H1 (cell line): ENCODE data around the gene LTB. TPM values are rescaled to one million over a fixed set of nuclear protein-coding genes. Genes with fewer than 3 reads are reported as not detected.

Experiments
- CTCF ChIA-PET: fragments of 300-600 bp; sonication (Branson Sonifier 250); formaldehyde crosslinking; loops from one replicate; lab custom pipeline; 2021; ENCODE audit not compliant: partially characterized antibody; lab: Charles Lee
- POLR2A ChIA-PET: fragments of 300-600 bp; sonication (Branson Sonifier 250); formaldehyde crosslinking; loops from one replicate; lab custom pipeline; 2021; ENCODE audit warnings: inconsistent platforms; ENCODE audit not compliant: partially characterized antibody; lab: Charles Lee
- DNase-seq, 2 experiments: peaks; one replicate each; pipeline versions ENCODE4 v3.0.0 to v3.0.0-alpha.2; 2010 to 2022; ENCODE audit warnings: low spot score in 2 of 2, low read depth in 1 of 2, mixed read lengths in 1 of 2
- FAIRE-seq: peaks from 2 replicates; lab custom pipeline; 2011; peaks lifted over from hg19 to GRCh38; lab: Jason Lieb, UNC
- H2AFZ ChIP-seq: 2 replicates; pipeline ENCODE4 v1.8.1; 2012; ENCODE audit warnings: low read length, inconsistent platforms
- H2AK5ac ChIP-seq: 2 replicates; pipeline ENCODE4 v1.6.1; 2013; ENCODE audit warnings: low read depth, low read length
- H2BK120ac ChIP-seq: replicated peaks from 2 replicates; pipeline ENCODE3; 2013; ENCODE audit warnings: low read depth, low read length, inconsistent platforms
- H2BK12ac ChIP-seq: 2 replicates; pipeline ENCODE4 v1.6.1; 2013; ENCODE audit warnings: low read depth, low read length
- H2BK15ac ChIP-seq: 2 replicates; pipeline ENCODE4 v1.6.1; 2013; ENCODE audit warnings: low read length
- H2BK20ac ChIP-seq: 2 replicates; pipeline ENCODE4 v1.6.1; 2013; ENCODE audit warnings: low read length
- H2BK5ac ChIP-seq: 2 replicates; pipeline ENCODE4 v1.6.1; 2013; ENCODE audit warnings: low read depth, low read length
- H3K14ac ChIP-seq: 2 replicates; pipeline ENCODE4 v1.6.1; 2013; ENCODE audit warnings: inconsistent platforms; ENCODE audit not compliant: insufficient read length
- H3K18ac ChIP-seq: 2 replicates; pipeline ENCODE4 v1.6.1; 2013; ENCODE audit warnings: low read length; ENCODE audit errors: extremely low read depth
- H3K23ac ChIP-seq: 2 replicates; pipeline ENCODE4 v1.6.1; 2013; ENCODE audit warnings: inconsistent platforms; ENCODE audit not compliant: insufficient read length
- H3K23me2 ChIP-seq: 2 replicates; pipeline ENCODE4 v1.6.1; 2013; ENCODE audit warnings: low read depth, low read length
- H3K27ac ChIP-seq: 2 replicates; pipeline ENCODE4 v1.6.1; 2011; ENCODE audit warnings: low read depth, low read length, inconsistent platforms
- H3K27me3 ChIP-seq, 4 experiments: replicated peaks in 1 of 4; 1 replicate in 1 of 4; 2 replicates in 3 of 4; pipeline versions ENCODE4 v1.6.1 to v1.8.1; 2011 to 2013; ENCODE audit warnings: low read length in 3 of 4, mild to moderate bottlenecking in 3 of 4, inconsistent platforms in 2 of 4, mixed read lengths in 2 of 4, moderate library complexity in 1 of 4; ENCODE audit not compliant: control insufficient read depth in 3 of 4, insufficient read depth in 3 of 4; ENCODE audit errors: extremely low read depth in 1 of 4
- H3K36me3 ChIP-seq, 4 experiments: 2 replicates each; pipeline versions ENCODE4 v1.6.1 to v1.8.1; 2011 to 2013; ENCODE audit warnings: mild to moderate bottlenecking in 4 of 4, low read length in 3 of 4, moderate library complexity in 2 of 4, control low read depth in 1 of 4, inconsistent platforms in 1 of 4; ENCODE audit not compliant: insufficient read depth in 4 of 4, control insufficient read depth in 2 of 4
- H3K4ac ChIP-seq: replicated peaks from 2 replicates; pipeline ENCODE3; 2013; ENCODE audit warnings: low read length, low read depth, mixed read lengths, inconsistent platforms; ENCODE audit not compliant: insufficient read length
- H3K4me1 ChIP-seq, 4 experiments: replicated peaks in 1 of 4; 1 replicate in 1 of 4; 2 replicates in 3 of 4; pipeline versions ENCODE4 v1.6.1 to v1.8.1; 2011 to 2013; ENCODE audit warnings: low read length in 3 of 4, inconsistent platforms in 2 of 4, mixed read lengths in 1 of 4; ENCODE audit not compliant: insufficient read depth in 4 of 4, control insufficient read depth in 3 of 4
- H3K4me2 ChIP-seq, 2 experiments: 2 replicates each; pipeline versions ENCODE4 v1.6.1 to v1.8.1; 2011 to 2013; ENCODE audit warnings: low read depth in 2 of 2, low read length in 2 of 2, control low read depth in 1 of 2, inconsistent platforms in 1 of 2, mild to moderate bottlenecking in 1 of 2; ENCODE audit not compliant: insufficient read depth in 1 of 2
- H3K4me3 ChIP-seq, 4 experiments: fragments of 200-600, 300-600 bp in 1 of 4; sonication (generic), shearing (Covaris generic), sonication (Bioruptor Twin) in 1 of 4; 2 replicates each; pipeline versions ENCODE4 v1.5.1 to v1.8.1; 2011 to 2016; ENCODE audit warnings: low read length in 4 of 4, low read depth in 3 of 4, control low read depth in 2 of 4, inconsistent platforms in 2 of 4, mild to moderate bottlenecking in 2 of 4, mixed read lengths in 1 of 4, moderate library complexity in 1 of 4; ENCODE audit not compliant: insufficient read depth in 2 of 4; ENCODE audit errors: extremely low read depth in 1 of 4
- H3K56ac ChIP-seq: replicated peaks from 2 replicates; pipeline ENCODE3; 2013; ENCODE audit warnings: low read depth, mild to moderate bottlenecking, mixed read lengths, low read length, inconsistent platforms; ENCODE audit not compliant: insufficient read length
- H3K79me1 ChIP-seq: 2 replicates; pipeline ENCODE4 v1.6.1; 2013; ENCODE audit warnings: low read depth, low read length, control low read depth
- H3K79me2 ChIP-seq, 2 experiments: 2 replicates each; pipeline versions ENCODE4 v1.6.1 to v1.8.1; 2012 to 2013; ENCODE audit warnings: low read length in 2 of 2, mild to moderate bottlenecking in 2 of 2, inconsistent platforms in 1 of 2; ENCODE audit not compliant: insufficient read depth in 2 of 2, control insufficient read depth in 1 of 2
- H3K9ac ChIP-seq, 4 experiments: replicated peaks in 1 of 4; 1 replicate in 1 of 4; 2 replicates in 3 of 4; pipeline versions ENCODE4 v1.6.1 to v1.8.1; 2011 to 2013; ENCODE audit warnings: low read depth in 3 of 4, low read length in 3 of 4, control low read depth in 2 of 4, mild to moderate bottlenecking in 2 of 4, moderate library complexity in 2 of 4, inconsistent platforms in 1 of 4; ENCODE audit errors: extremely low read depth in 1 of 4
- H3K9me3 ChIP-seq, 2 experiments: 2 replicates each; pipeline versions ENCODE4 v1.6.1 to v1.8.1; 2012 to 2013; ENCODE audit warnings: mild to moderate bottlenecking in 2 of 2, moderate library complexity in 2 of 2, control low read depth in 1 of 2, inconsistent platforms in 1 of 2, low read depth in 1 of 2, low read length in 1 of 2, mixed read lengths in 1 of 2; ENCODE audit not compliant: insufficient read depth in 2 of 2
- H4K20me1 ChIP-seq, 2 experiments: replicated peaks in 1 of 2; 2 replicates each; pipeline versions ENCODE3 to v1.8.1; 2011 to 2013; ENCODE audit warnings: inconsistent platforms in 2 of 2, low read length in 2 of 2, mild to moderate bottlenecking in 1 of 2; ENCODE audit not compliant: insufficient read depth in 2 of 2, control insufficient read depth in 1 of 2
- H4K5ac ChIP-seq: 2 replicates; pipeline ENCODE4 v1.6.1; 2013; ENCODE audit warnings: low read length, low read depth, mixed read lengths, inconsistent platforms; ENCODE audit not compliant: insufficient read length
- H4K8ac ChIP-seq: 2 replicates; pipeline ENCODE4 v1.8.0; 2013; ENCODE audit warnings: mild to moderate bottlenecking, moderate library complexity, low read length, inconsistent platforms; ENCODE audit not compliant: insufficient read depth; ENCODE audit errors: extremely low read depth
- H4K91ac ChIP-seq: replicated peaks from 2 replicates; pipeline ENCODE3; 2013; ENCODE audit warnings: low read length, mixed read lengths, inconsistent platforms; ENCODE audit not compliant: insufficient read length
- CBX8 ChIP-seq: fragments of 300-800, 300-1000 bp; sonication (generic); IDR thresholded peaks from 2 replicates; pipeline ENCODE4 v1.7.1; 2016; ENCODE audit warnings: low read depth, low read length, borderline replicate concordance
- GABPA ChIP-seq: IDR thresholded peaks from 2 replicates; pipeline ENCODE4 v1.6.1; 2011; ENCODE audit warnings: mild to moderate bottlenecking, low read length, moderate library complexity, borderline replicate concordance; ENCODE audit not compliant: insufficient read depth
- GTF2F1 ChIP-seq: IDR thresholded peaks from 2 replicates; pipeline ENCODE4 v1.6.1; 2012; ENCODE audit warnings: low read depth, low read length, improper control_type of control experiment, borderline replicate concordance
- HDAC6 ChIP-seq: IDR thresholded peaks from one replicate; pipeline ENCODE4 v1.7.1; 2012; ENCODE audit warnings: low read depth, mild to moderate bottlenecking, inconsistent platforms, low read length, moderate library complexity
- TAF1 ChIP-seq: IDR thresholded peaks from 2 replicates; pipeline ENCODE4 v1.6.1; 2011; ENCODE audit warnings: mild to moderate bottlenecking, low read depth, low read length
- TAF7 ChIP-seq: optimal IDR thresholded peaks from 2 replicates; pipeline ENCODE3; 2011; ENCODE audit warnings: low read depth, mild to moderate bottlenecking, inconsistent platforms, low read length, moderate library complexity, borderline replicate concordance
- WGBS, 2 experiments: shearing (Covaris generic) in 1 of 2; methylation state at CpG; one replicate each; pipeline versions ENCODE4 v1.1.6 to v1.1.7; 2013 to 2015; ENCODE audit warnings: low lambda C conversion rate in 2 of 2, mixed read lengths in 2 of 2, inconsistent platforms in 1 of 2, low coverage in 1 of 2, missing lambda C conversion rate in 1 of 2; ENCODE audit not compliant: insufficient replicate concordance in 2 of 2, insufficient coverage in 1 of 2, insufficient read length in 1 of 2; ENCODE audit errors: extremely low coverage in 1 of 2, missing lambda C conversion rate in 1 of 2; 5-methylcytosine and 5-hydroxymethylcytosine counted together
- polyA plus RNA-seq, 7 experiments: library from polyadenylated mRNA; depleted of rRNA in 3 of 7; stranded (reverse) in 5 of 7; unstranded in 2 of 7; fragments of >200 nt in 5 of 7; fragments of 200-250 nt in 2 of 7; gene quantifications; 1 replicate in 5 of 7; 2 replicates in 1 of 7; 4 replicates in 1 of 7; pipeline versions ENCODE4 v1.2.1 to v1.2.3, GENCODE V29; 2011 to 2013; ENCODE audit warnings: missing spikeins in 2 of 7, mixed read lengths in 2 of 7
- total RNA-seq: library from RNA; stranded (reverse); fragmentation: NEBNext Ultra II Directional; extraction: Animal tissue kit (Norgen Biotek cat#: 25700); gene quantifications from 2 replicates; pipeline ENCODE4 v1.2.1, GENCODE V29; 2021
- TF ChIP-seq, protein P1 (sequence below): IDR thresholded peaks from 2 replicates; pipeline ENCODE4 v1.6.1; 2012; ENCODE audit warnings: inconsistent platforms
- TF ChIP-seq, protein P2 (sequence below): IDR thresholded peaks from 2 replicates; pipeline ENCODE4 v1.6.1; 2012; ENCODE audit warnings: low read length, inconsistent platforms

The LTB gene
- total and polyA plus RNA-seq, 2 of the 8 experiments (the other 6 are each of a cell fraction or from before 2014, with no cell fraction given): 0.43 to 0.47 TPM

DNA sequence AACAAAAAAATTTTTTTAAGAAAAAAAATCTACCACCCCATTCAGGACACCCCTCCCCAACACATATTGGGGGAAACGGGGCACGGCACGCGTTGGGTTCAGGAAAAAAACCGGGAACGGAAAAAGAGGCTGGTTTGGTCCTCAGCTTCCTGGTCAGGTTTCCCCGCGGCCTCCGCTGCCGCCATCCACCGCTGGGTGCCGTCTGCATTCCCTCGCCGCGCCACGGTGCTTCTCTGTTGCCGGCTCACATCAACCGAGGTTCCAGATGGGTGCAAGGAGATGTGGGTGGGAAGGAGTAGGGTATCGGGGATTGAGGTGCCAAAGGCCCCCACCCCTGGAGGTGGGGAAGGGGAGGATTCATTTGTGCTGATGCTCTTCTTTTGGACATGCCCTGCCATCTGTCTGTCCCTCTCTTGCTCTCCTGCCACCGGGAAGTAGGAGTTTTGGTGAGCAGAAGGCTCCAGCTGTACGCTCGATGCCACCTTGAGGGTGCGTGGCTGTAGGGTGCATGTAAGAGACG is 47.6 kb downstream of the LTB start:
- H4K5ac ChIP-seq: no peak overlapping the region
- no peak overlapping the region for H3K27ac ChIP-seq
- H3K4me2 ChIP-seq: no peak overlapping the region
- H2BK15ac ChIP-seq: no peak overlapping the region
- no peaks in the 10 kb centered on the region for H3K9me3 ChIP-seq
- no peak overlapping the region for H2AK5ac ChIP-seq
- H2AFZ ChIP-seq: no peak overlapping the region
- H3K4me3 ChIP-seq: no peak overlapping the region
- H3K23me2 ChIP-seq: no peaks in the 10 kb centered on the region
- DNase-seq: no peak
- peaks cover 78 to 100% (median 92%) of the 10 kb centered on the region in 4 experiments for H3K36me3 ChIP-seq
- no peak overlapping the region for H3K14ac ChIP-seq
- H4K91ac ChIP-seq: no peak overlapping the region
- H2BK20ac ChIP-seq: no peak overlapping the region
- H4K8ac ChIP-seq: peak overlapping the region; percentile 1; the same call in 1 of the 2 replicates
- H3K9ac ChIP-seq: no peak overlapping the region
- WGBS, 2 experiments: 93% methylated on average over 18 of the region's 24 CpGs; no CpG with 5 or more reads in 1 of the 2 experiments
- H3K27me3 ChIP-seq: no peaks in the 10 kb centered on the region
- peaks cover 2 to 8% (median 5%) of the 10 kb centered on the region in 4 experiments; a peak in 5 of 7 replicates for H3K4me1 ChIP-seq
- ChIA-PET POLR2A (interaction anchor here (0.8 to 18.4 kb wide), 12 partner anchors 4 to 117 kb away, joined by 3 to 428 read pairs (median 5); partner anchors contain the start of genes ATP6V1G2, DDX39B, MCCD1 and NCR3), CTCF (interaction anchor here (0.7 kb wide), 1 partner anchor 64 kb away, joined by 3 read pairs; no protein-coding TSS in a partner anchor)
- no peak overlapping the region for H3K23ac ChIP-seq
- no peak overlapping the region for H2BK5ac ChIP-seq
- no peak overlapping the region for H2BK12ac ChIP-seq
- H3K18ac ChIP-seq: no peak overlapping the region
- no peak for FAIRE-seq
- no peak overlapping the region for H3K56ac ChIP-seq
- no peak overlapping the region for H3K4ac ChIP-seq
- peaks cover 15 to 51% of the 10 kb centered on the region in 2 experiments for H3K79me2 ChIP-seq
- H2BK120ac ChIP-seq: no peak overlapping the region
- H3K79me1 ChIP-seq: peaks cover 10% of the 10 kb centered on the region; the same call in 1 of the 2 replicates
- H4K20me1 ChIP-seq: peaks cover 48% of the 10 kb centered on the region in 2 experiments
- TF ChIP-seq TAF1: no peak
- no peak for TF ChIP-seq CBX8
- no peak for TF ChIP-seq TAF7
- TF ChIP-seq, protein P1, sequence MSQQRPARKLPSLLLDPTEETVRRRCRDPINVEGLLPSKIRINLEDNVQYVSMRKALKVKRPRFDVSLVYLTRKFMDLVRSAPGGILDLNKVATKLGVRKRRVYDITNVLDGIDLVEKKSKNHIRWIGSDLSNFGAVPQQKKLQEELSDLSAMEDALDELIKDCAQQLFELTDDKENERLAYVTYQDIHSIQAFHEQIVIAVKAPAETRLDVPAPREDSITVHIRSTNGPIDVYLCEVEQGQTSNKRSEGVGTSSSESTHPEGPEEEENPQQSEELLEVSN: no peak
- no peak for TF ChIP-seq HDAC6
- TF ChIP-seq, protein P2, sequence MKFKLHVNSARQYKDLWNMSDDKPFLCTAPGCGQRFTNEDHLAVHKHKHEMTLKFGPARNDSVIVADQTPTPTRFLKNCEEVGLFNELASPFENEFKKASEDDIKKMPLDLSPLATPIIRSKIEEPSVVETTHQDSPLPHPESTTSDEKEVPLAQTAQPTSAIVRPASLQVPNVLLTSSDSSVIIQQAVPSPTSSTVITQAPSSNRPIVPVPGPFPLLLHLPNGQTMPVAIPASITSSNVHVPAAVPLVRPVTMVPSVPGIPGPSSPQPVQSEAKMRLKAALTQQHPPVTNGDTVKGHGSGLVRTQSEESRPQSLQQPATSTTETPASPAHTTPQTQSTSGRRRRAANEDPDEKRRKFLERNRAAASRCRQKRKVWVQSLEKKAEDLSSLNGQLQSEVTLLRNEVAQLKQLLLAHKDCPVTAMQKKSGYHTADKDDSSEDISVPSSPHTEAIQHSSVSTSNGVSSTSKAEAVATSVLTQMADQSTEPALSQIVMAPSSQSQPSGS: no peak
- no peak for TF ChIP-seq GTF2F1
- no peak for TF ChIP-seq GABPA
